Ishikawa (cell line): Measurements from ENCODE around the gene PAX2.

ENCODE experiments used
- CEBPB ChIP-seq: IDR thresholded peaks from 2 replicates; pipeline ENCODE4 v1.6.1; 2012
- CREB1 ChIP-seq: IDR thresholded peaks from 2 replicates; pipeline ENCODE4 v1.6.1; 2012; ENCODE audit warnings: low read depth
- EGR1 ChIP-seq: IDR thresholded peaks from 2 replicates; pipeline ENCODE4 v1.6.1; 2012
- EP300 ChIP-seq: IDR thresholded peaks from 2 replicates; pipeline ENCODE4 v1.6.1; 2012; ENCODE audit warnings: borderline replicate concordance
- FOXM1 ChIP-seq: IDR thresholded peaks from 2 replicates; pipeline ENCODE4 v1.6.1; 2012; ENCODE audit warnings: low read depth, borderline replicate concordance
- MAX ChIP-seq: IDR thresholded peaks from 2 replicates; pipeline ENCODE4 v1.6.1; 2012
- NFIC ChIP-seq: IDR thresholded peaks from 2 replicates; pipeline ENCODE4 v1.6.1; 2012
- RAD21 ChIP-seq: IDR thresholded peaks from 2 replicates; pipeline ENCODE4 v1.6.1; 2012; ENCODE audit warnings: low read depth
- REST ChIP-seq: IDR thresholded peaks from 2 replicates; pipeline ENCODE4 v1.6.1; 2012; ENCODE audit warnings: low read depth, mild to moderate bottlenecking
- TAF1 ChIP-seq: IDR thresholded peaks from 2 replicates; pipeline ENCODE4 v1.6.1; 2012; ENCODE audit warnings: low read depth, mild to moderate bottlenecking
- TCF12 ChIP-seq: IDR thresholded peaks from 2 replicates; pipeline ENCODE4 v1.6.1; 2012; ENCODE audit warnings: low read depth
- TEAD4 ChIP-seq: IDR thresholded peaks from 2 replicates; pipeline ENCODE4 v1.6.1; 2012
- USF1 ChIP-seq: IDR thresholded peaks from 2 replicates; pipeline ENCODE4 v1.6.1; 2012
- YY1 ChIP-seq: IDR thresholded peaks from 2 replicates; pipeline ENCODE4 v1.6.1; 2012; ENCODE audit warnings: low read depth
- ZBTB7A ChIP-seq: IDR thresholded peaks from 2 replicates; pipeline ENCODE4 v1.6.1; 2012; ENCODE audit warnings: low read depth

Gene PAX2

GRCh38 chr10:100728928-100729861 is 16.2 kb upstream of the PAX2 start:
- TF ChIP-seq TEAD4 (no peak), RAD21 (peak; percentile 40)

- TF ChIP-seq REST (no peak), CEBPB (no peak), ZBTB7A (no peak), EGR1 (no peak), MAX (peak; percentile 7; the same call in 1 of the 2 replicates), NFIC (no peak), CREB1 (no peak)
Observed at GRCh38 chr10:100729862-100730724, 15.3 kb upstream of the PAX2 start.

GRCh38 chr10:100730725-100731406 is 14.5 kb upstream of the PAX2 start:
- no peak for TF ChIP-seq TEAD4
- TF ChIP-seq USF1, result no peak
- no peak for TF ChIP-seq NFIC
- TF ChIP-seq CEBPB, result no peak
- no peak for TF ChIP-seq REST
- TF ChIP-seq EGR1, result peak; percentile 73
- no peak; the same call in 1 of the 2 replicates for TF ChIP-seq EP300
- TF ChIP-seq YY1, result no peak
- TF ChIP-seq RAD21, result no peak
- no peak for TF ChIP-seq TAF1
- no peak for TF ChIP-seq TCF12
- no peak for TF ChIP-seq CREB1
- no peak for TF ChIP-seq FOXM1
- no peak for TF ChIP-seq ZBTB7A
- peak; percentile 9; the same call in 1 of the 2 replicates for TF ChIP-seq MAX

GRCh38 chr10:100731407-100732240 is 13.8 kb upstream of the PAX2 start:
- TF ChIP-seq NFIC (no peak), RAD21 (no peak), TEAD4 (no peak), CEBPB (no peak), USF1 (no peak), YY1 (no peak), EGR1 (no peak), REST (no peak), MAX (no peak), CREB1 (no peak), EP300 (no peak), TAF1 (no peak), TCF12 (no peak), ZBTB7A (no peak), FOXM1 (no peak)
